ENCODE data around the gene AP3S2. TPM values are rescaled to one million over a fixed set of nuclear protein-coding genes. Genes with fewer than 3 reads are reported as not detected.
A peak's percentile ranks its signal among the peaks of the same experiment; 100 is the strongest.
"Not testable (repeated sequence)": the region's sequence is repeated elsewhere in the genome, so short reads cannot be mapped to it uniquely, and the experiment has no call there.

Gene AP3S2
- total RNA-seq, 6 experiments from 2014 or later: 30.9 to 37.9 (median 33.4) TPM

DNA sequence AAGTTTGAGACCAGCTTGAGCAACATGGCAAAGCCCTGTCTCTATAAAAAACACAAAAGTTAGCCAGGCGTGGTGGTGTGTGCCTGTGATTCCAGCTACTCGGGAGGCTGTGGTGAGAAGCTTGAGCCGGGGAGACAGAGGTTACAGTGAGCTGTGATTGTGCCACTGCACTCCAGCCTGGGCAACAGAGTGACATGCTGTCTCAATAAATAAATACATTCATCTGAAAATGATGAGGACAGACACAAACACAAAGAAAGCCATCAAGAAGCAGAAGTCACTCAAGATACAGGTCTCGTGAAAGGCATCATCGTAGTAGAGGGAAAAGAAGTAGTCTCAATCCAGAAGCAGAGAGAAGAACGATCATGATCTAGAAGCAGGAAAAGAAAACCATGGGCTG is 18.1 kb downstream of the AP3S2 start:
- Mint-ChIP-seq H3K27ac (peak overlapping the region; percentile 40; the same call in 1 of the 2 replicates), H3K4me1 (ENCODE audit: low read depth) (peaks cover 7% of the 10 kb centered on the region; the same call in 1 of the 2 replicates), H3K36me3 (ENCODE audit: low read depth) (0 out of 2 replicates have a peak, but pooled peaks cover 6% of the 10 kb centered on the region), H3K9me3 (no peaks in the 10 kb centered on the region), H3K4me3 (no peak overlapping the region), H3K27me3 (ENCODE audit: insufficient read depth) (no peaks in the 10 kb centered on the region)
- TF ChIP-seq, protein P1, sequence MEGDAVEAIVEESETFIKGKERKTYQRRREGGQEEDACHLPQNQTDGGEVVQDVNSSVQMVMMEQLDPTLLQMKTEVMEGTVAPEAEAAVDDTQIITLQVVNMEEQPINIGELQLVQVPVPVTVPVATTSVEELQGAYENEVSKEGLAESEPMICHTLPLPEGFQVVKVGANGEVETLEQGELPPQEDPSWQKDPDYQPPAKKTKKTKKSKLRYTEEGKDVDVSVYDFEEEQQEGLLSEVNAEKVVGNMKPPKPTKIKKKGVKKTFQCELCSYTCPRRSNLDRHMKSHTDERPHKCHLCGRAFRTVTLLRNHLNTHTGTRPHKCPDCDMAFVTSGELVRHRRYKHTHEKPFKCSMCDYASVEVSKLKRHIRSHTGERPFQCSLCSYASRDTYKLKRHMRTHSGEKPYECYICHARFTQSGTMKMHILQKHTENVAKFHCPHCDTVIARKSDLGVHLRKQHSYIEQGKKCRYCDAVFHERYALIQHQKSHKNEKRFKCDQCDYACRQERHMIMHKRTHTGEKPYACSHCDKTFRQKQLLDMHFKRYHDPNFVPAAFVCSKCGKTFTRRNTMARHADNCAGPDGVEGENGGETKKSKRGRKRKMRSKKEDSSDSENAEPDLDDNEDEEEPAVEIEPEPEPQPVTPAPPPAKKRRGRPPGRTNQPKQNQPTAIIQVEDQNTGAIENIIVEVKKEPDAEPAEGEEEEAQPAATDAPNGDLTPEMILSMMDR (IDR thresholded peaks at IDR 0.05): no peak
- DNase-seq: no peak

DNA sequence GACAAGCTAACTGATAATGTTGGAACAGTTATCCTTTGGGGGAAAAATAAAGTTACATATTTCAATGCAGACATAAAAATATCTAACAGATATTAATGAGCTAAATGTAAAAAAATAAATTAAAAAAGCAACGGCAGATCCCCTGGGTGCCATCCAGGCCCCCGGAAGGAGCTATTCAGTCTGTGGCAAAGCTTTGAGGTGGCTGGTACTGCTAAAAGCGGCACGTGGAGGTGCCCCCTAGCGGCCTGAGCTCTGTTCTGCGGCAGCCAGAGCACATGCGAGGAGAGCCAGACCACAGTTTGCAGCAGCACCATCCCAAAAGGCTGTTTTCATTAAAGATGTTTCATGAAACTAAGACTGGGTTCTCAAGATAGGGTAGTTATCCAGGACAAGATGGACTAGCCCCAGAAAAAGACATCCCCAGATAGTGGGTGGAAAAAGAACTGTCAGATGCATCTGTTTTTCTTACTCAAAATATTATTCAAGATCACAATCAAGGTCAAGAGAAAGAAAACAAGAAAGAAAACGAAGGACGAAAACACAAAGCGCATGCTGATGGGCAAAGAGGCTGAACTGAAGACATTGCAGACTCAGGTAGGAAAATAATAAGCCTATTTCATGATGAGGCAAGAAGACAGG is 18.7 kb downstream of the AP3S2 start:
- Mint-ChIP-seq H3K4me3 (no peak overlapping the region), H3K9me3 (no peaks in the 10 kb centered on the region), H3K27ac (peak overlapping the region; percentile 40; the same call in 1 of the 2 replicates)

GRCh38 chr15:89870688-89871288 is 23.0 kb downstream of the AP3S2 start:
- Mint-ChIP-seq H3K27ac (no peak overlapping the region), H3K4me3 (no peak overlapping the region), H3K9me3 (no peaks in the 10 kb centered on the region), H3K27me3 (ENCODE audit: insufficient read depth) (no peaks in the 10 kb centered on the region), H3K36me3 (ENCODE audit: low read depth) (peaks cover 7% of the 10 kb centered on the region), H3K4me1 (ENCODE audit: low read depth) (peaks cover 7% of the 10 kb centered on the region; the same call in 1 of the 2 replicates)
- TF ChIP-seq, protein P1 (IDR thresholded peaks at IDR 0.05): no peak
- no peak for DNase-seq

More for the DNA sequence above, 18.7 kb downstream of the AP3S2 start:
- Mint-ChIP-seq H3K36me3 (ENCODE audit: low read depth) (peaks cover 6% of the 10 kb centered on the region; the same call in 1 of the 2 replicates), H3K4me1 (ENCODE audit: low read depth) (peaks cover 7% of the 10 kb centered on the region; the same call in 1 of the 2 replicates), H3K27me3 (ENCODE audit: insufficient read depth) (no peaks in the 10 kb centered on the region)
- DNase-seq: peak; percentile 52
- TF ChIP-seq, protein P1 (IDR thresholded peaks at IDR 0.05): peak; percentile 98

GRCh38 chr15:89870006-89870405 is 23.8 kb downstream of the AP3S2 start:
- TF ChIP-seq, protein P1 (IDR thresholded peaks at IDR 0.05): no peak
- H3K9me3 Mint-ChIP-seq: no peaks in the 10 kb centered on the region
- H3K27me3 Mint-ChIP-seq (ENCODE audit: insufficient read depth): no peaks in the 10 kb centered on the region
- peaks cover 11% of the 10 kb centered on the region for H3K36me3 Mint-ChIP-seq (ENCODE audit: low read depth)
- peaks cover 3% of the 10 kb centered on the region; the same call in 1 of the 2 replicates for H3K4me1 Mint-ChIP-seq (ENCODE audit: low read depth)
- DNase-seq: no peak
- no peak overlapping the region for H3K4me3 Mint-ChIP-seq
- H3K27ac Mint-ChIP-seq: no peak overlapping the region

- H3K27me3 Mint-ChIP-seq (ENCODE audit: insufficient read depth); H3K27ac Mint-ChIP-seq; DNase-seq; H3K4me1 Mint-ChIP-seq (ENCODE audit: low read depth); H3K9me3 Mint-ChIP-seq; H3K4me3 Mint-ChIP-seq: not testable (repeated sequence)
- H3K36me3 Mint-ChIP-seq (ENCODE audit: low read depth): peaks cover 11% of the 10 kb centered on the region
Measured at GRCh38 chr15:89869490-89869889, 24.3 kb downstream of the AP3S2 start.

Measured in HFFc6 (cell line).